ENCODE data around the gene CHID1. TPM values are rescaled to one million over a fixed set of nuclear protein-coding genes. Genes with fewer than 3 reads are reported as not detected.

Gene CHID1
- total and polyA plus RNA-seq, 2 donors (not counting 1 experiment from before 2014, with no cell fraction given), result 54.3 to 68.4 TPM

DNA sequence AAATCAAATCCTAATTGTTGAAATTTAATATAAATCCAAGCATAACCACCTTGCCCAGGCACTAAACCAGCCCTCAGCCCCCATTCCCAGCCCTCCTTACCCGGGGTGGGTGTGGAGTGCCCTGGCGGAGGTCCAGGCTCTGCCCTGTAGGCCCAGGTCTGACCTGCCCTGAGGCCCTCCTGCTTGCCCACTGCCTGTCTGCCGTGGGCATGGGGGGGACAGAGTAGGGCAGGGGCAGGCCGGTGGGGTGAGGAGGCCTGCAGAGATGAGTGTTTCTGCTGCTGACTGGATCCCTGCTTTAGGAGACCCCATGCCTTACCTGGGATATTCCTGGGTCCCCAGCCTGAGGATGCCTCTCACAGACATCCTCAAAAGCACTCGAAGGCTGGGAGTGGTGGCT is 3.6 kb upstream of the CHID1 start:
- Histone ChIP-seq H2AFZ (ENCODE audit: low read length) (no peak overlapping the region), H4K20me1 (ENCODE audit: control insufficient read depth, extremely low read depth, insufficient read depth, low read length) (no peaks in the 10 kb centered on the region), H3K36me3 (ENCODE audit: control insufficient read depth, insufficient read depth, low read length) (no peaks in the 10 kb centered on the region), H3K27me3 (ENCODE audit: control insufficient read depth, insufficient read depth, low read length) (no peaks in the 10 kb centered on the region), H3K4me1 (ENCODE audit: control insufficient read depth, extremely low read depth, insufficient read depth, low read length) (peaks cover 6% of the 10 kb centered on the region), H3K4me2 (ENCODE audit: extremely low read depth, insufficient read depth, low read length) (no peak overlapping the region), H3K4me3 (replicated peaks in 1 of 4; ENCODE audit: control extremely low read depth in 1 of 4, insufficient read depth in 1 of 4, low read depth in 3 of 4, low read length in 4 of 4) (no peak overlapping the region), H3K9ac (ENCODE audit: insufficient read depth, low read length) (no peak overlapping the region), H3K9me3 (ENCODE audit: control insufficient read depth, insufficient read depth, low read depth, low read length) (no peaks in the 10 kb centered on the region), H3K79me2 (ENCODE audit: control insufficient read depth, insufficient read depth, low read length) (peaks cover 11% of the 10 kb centered on the region), H3K27ac (ENCODE audit: insufficient read depth, low read length) (no peak overlapping the region)
- no peak for DNase-seq (ENCODE audit: low read depth in 2 of 2)
- TF ChIP-seq, protein P1, sequence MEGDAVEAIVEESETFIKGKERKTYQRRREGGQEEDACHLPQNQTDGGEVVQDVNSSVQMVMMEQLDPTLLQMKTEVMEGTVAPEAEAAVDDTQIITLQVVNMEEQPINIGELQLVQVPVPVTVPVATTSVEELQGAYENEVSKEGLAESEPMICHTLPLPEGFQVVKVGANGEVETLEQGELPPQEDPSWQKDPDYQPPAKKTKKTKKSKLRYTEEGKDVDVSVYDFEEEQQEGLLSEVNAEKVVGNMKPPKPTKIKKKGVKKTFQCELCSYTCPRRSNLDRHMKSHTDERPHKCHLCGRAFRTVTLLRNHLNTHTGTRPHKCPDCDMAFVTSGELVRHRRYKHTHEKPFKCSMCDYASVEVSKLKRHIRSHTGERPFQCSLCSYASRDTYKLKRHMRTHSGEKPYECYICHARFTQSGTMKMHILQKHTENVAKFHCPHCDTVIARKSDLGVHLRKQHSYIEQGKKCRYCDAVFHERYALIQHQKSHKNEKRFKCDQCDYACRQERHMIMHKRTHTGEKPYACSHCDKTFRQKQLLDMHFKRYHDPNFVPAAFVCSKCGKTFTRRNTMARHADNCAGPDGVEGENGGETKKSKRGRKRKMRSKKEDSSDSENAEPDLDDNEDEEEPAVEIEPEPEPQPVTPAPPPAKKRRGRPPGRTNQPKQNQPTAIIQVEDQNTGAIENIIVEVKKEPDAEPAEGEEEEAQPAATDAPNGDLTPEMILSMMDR (conservative IDR thresholded peaks at IDR 0.05 in 1 of 2, IDR thresholded peaks at IDR 0.05 in 1 of 2; ENCODE audit: low read depth in 1 of 2, low read length in 2 of 2), result no peak
- no peak for TF ChIP-seq EZH2 (IDR thresholded peaks at IDR 0.05; ENCODE audit: low read length, missing control alignments)

DNA sequence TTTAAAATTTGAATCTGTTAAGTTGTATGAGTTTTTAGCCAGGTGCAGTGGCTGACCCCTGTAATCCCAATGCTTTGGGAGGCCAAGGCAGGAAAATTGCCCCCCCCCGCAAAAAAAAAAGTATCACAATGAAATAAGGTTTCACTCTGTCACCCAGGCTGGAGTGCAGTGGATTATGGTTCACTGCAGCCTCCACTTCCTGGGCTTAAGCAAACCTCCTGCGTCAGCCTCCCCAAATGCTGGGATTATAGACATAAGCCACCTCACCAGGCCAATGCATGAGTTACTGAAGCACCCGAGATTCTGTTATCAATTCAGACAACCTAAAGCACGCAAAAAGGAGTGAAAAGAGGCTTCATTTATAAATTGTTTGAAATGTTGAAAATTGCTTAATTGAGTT is 2.4 kb upstream of the CHID1 start:
- peaks cover 12% of the 10 kb centered on the region for H3K79me2 ChIP-seq (ENCODE audit: control insufficient read depth, insufficient read depth, low read length)
- DNase-seq (ENCODE audit: low read depth in 2 of 2), result no peak
- H3K36me3 ChIP-seq (ENCODE audit: control insufficient read depth, insufficient read depth, low read length), result no peaks in the 10 kb centered on the region

GRCh38 chr11:912266-912665 is 1.7 kb upstream of the CHID1 start:
- TF ChIP-seq, protein P1 (conservative IDR thresholded peaks at IDR 0.05 in 1 of 2, IDR thresholded peaks at IDR 0.05 in 1 of 2; ENCODE audit: low read depth in 1 of 2, low read length in 2 of 2), result no peak
- TF ChIP-seq EZH2 (IDR thresholded peaks at IDR 0.05; ENCODE audit: low read length, missing control alignments), result no peak
- DNase-seq (ENCODE audit: low read depth in 2 of 2), result no peak

More for the DNA sequence above, 2.4 kb upstream of the CHID1 start:
- no peaks in the 10 kb centered on the region for H3K27me3 ChIP-seq (ENCODE audit: control insufficient read depth, insufficient read depth, low read length)
- no peak overlapping the region for H2AFZ ChIP-seq (ENCODE audit: low read length)
- TF ChIP-seq EZH2 (IDR thresholded peaks at IDR 0.05; ENCODE audit: low read length, missing control alignments), result no peak
- TF ChIP-seq, protein P1 (conservative IDR thresholded peaks at IDR 0.05 in 1 of 2, IDR thresholded peaks at IDR 0.05 in 1 of 2; ENCODE audit: low read depth in 1 of 2, low read length in 2 of 2), result no peak
- peaks cover 6% of the 10 kb centered on the region for H3K4me1 ChIP-seq (ENCODE audit: control insufficient read depth, extremely low read depth, insufficient read depth, low read length)
- H4K20me1 ChIP-seq (ENCODE audit: control insufficient read depth, extremely low read depth, insufficient read depth, low read length), result no peaks in the 10 kb centered on the region
- H3K27ac ChIP-seq (ENCODE audit: insufficient read depth, low read length), result no peak overlapping the region
- no peak overlapping the region for H3K4me3 ChIP-seq (replicated peaks in 1 of 4; ENCODE audit: control extremely low read depth in 1 of 4, insufficient read depth in 1 of 4, low read depth in 3 of 4, low read length in 4 of 4)
- H3K9ac ChIP-seq (ENCODE audit: insufficient read depth, low read length), result no peak overlapping the region
- no peaks in the 10 kb centered on the region for H3K9me3 ChIP-seq (ENCODE audit: control insufficient read depth, insufficient read depth, low read depth, low read length)
- no peak overlapping the region for H3K4me2 ChIP-seq (ENCODE audit: extremely low read depth, insufficient read depth, low read length)

More at GRCh38 chr11:912266-912665, 1.7 kb upstream of the CHID1 start:
- Histone ChIP-seq H4K20me1 (ENCODE audit: control insufficient read depth, extremely low read depth, insufficient read depth, low read length) (no peaks in the 10 kb centered on the region), H3K27me3 (ENCODE audit: control insufficient read depth, insufficient read depth, low read length) (no peaks in the 10 kb centered on the region), H3K9ac (ENCODE audit: insufficient read depth, low read length) (no peak overlapping the region), H3K4me3 (replicated peaks in 1 of 4; ENCODE audit: control extremely low read depth in 1 of 4, insufficient read depth in 1 of 4, low read depth in 3 of 4, low read length in 4 of 4) (no peak overlapping the region), H3K4me1 (ENCODE audit: control insufficient read depth, extremely low read depth, insufficient read depth, low read length) (peaks cover 6% of the 10 kb centered on the region), H3K27ac (ENCODE audit: insufficient read depth, low read length) (no peak overlapping the region), H2AFZ (ENCODE audit: low read length) (no peak overlapping the region), H3K36me3 (ENCODE audit: control insufficient read depth, insufficient read depth, low read length) (no peaks in the 10 kb centered on the region), H3K9me3 (ENCODE audit: control insufficient read depth, insufficient read depth, low read depth, low read length) (no peaks in the 10 kb centered on the region), H3K79me2 (ENCODE audit: control insufficient read depth, insufficient read depth, low read length) (peaks cover 12% of the 10 kb centered on the region), H3K4me2 (ENCODE audit: extremely low read depth, insufficient read depth, low read length) (no peak overlapping the region)
